ENCODE measurements around the gene NR2C2AP. TPM values are rescaled to one million over a fixed set of nuclear protein-coding genes. Genes with fewer than 3 reads are reported as not detected.

Gene NR2C2AP
- total RNA-seq, 1 donor from 2014 or later, result 8.3 TPM

- Mint-ChIP-seq H3K36me3 (ENCODE audit: low read depth) (peaks cover 10% of the 10 kb centered on the region), H3K27ac (ENCODE audit: unreplicated experiment) (no peak overlapping the region), H3K27me3 (ENCODE audit: low read depth) (no peaks in the 10 kb centered on the region), H3K4me1 (ENCODE audit: low read depth) (no peaks in the 10 kb centered on the region), H3K4me3 (ENCODE audit: unreplicated experiment) (no peak overlapping the region), H3K9me3 (ENCODE audit: low read depth) (no peaks in the 10 kb centered on the region)
- DNase-seq (ENCODE audit: low spot score), result no peak
- no peak for TF ChIP-seq CTCF (IDR thresholded peaks at IDR 0.05)
Observed at GRCh38 chr19:19152668-19153384, 50.4 kb downstream of the NR2C2AP start.

GRCh38 chr19:19151418-19151817, 51.8 kb downstream of the NR2C2AP start:
- TF ChIP-seq CTCF (IDR thresholded peaks at IDR 0.05), result no peak

More at GRCh38 chr19:19151418-19151817, 51.8 kb downstream of the NR2C2AP start:
- H3K4me1 Mint-ChIP-seq (ENCODE audit: low read depth), result no peaks in the 10 kb centered on the region
- H3K9me3 Mint-ChIP-seq (ENCODE audit: low read depth), result no peaks in the 10 kb centered on the region
- H3K36me3 Mint-ChIP-seq (ENCODE audit: low read depth), result peaks cover 6% of the 10 kb centered on the region
- DNase-seq (ENCODE audit: low spot score), result no peak
- no peak overlapping the region for H3K27ac Mint-ChIP-seq (ENCODE audit: unreplicated experiment)
- no peak overlapping the region for H3K4me3 Mint-ChIP-seq (ENCODE audit: unreplicated experiment)
- H3K27me3 Mint-ChIP-seq (ENCODE audit: low read depth), result no peaks in the 10 kb centered on the region

Other genes with a start within 250 kb of the NR2C2AP start
- 63.8 to 87.4 TPM (median 66.4 TPM) in 3 replicates for gene SUGP2, start 169.9 kb downstream of the NR2C2AP start, total RNA-seq
- 24.6 to 36.1 TPM (median 26.8 TPM) in 3 replicates for gene ARMC6, start 169.8 kb downstream of the NR2C2AP start, total RNA-seq
- gene SLC25A42, start 139.4 kb downstream of the NR2C2AP start, total RNA-seq, result 8.2 to 13.0 TPM (median 8.9 TPM) in 3 replicates
- gene TMEM161A, start 64.9 kb downstream of the NR2C2AP start, total RNA-seq, result 21.9 to 27.1 TPM (median 26.0 TPM) in 3 replicates
- gene MEF2B, start 33.2 kb downstream of the NR2C2AP start, total RNA-seq, result 1.2 to 1.4 TPM in 2 of 3 replicates, not detected in the other
- gene BORCS8, start 11.3 kb downstream of the NR2C2AP start, total RNA-seq, result 14.5 to 29.6 TPM (median 14.6 TPM) in 3 replicates
- gene RFXANK, start 11.2 kb downstream of the NR2C2AP start, total RNA-seq, result 64.8 to 68.9 TPM (median 66.5 TPM) in 3 replicates
- gene NCAN, start 8.5 kb upstream of the NR2C2AP start, total RNA-seq, result not detected in 3 replicates
- 2.7 to 5.9 TPM (median 3.7 TPM) in 3 replicates for gene TM6SF2, start 69.9 kb upstream of the NR2C2AP start, total RNA-seq
- 40.7 to 50.1 TPM (median 45.0 TPM) in 3 replicates for gene SUGP1, start 117.1 kb upstream of the NR2C2AP start, total RNA-seq
- gene MAU2, start 117.4 kb upstream of the NR2C2AP start, total RNA-seq, result 41.7 to 54.0 TPM (median 45.4 TPM) in 3 replicates
- gene GATAD2A, start 202.3 kb upstream of the NR2C2AP start, total RNA-seq, result 68.9 to 83.7 TPM (median 82.6 TPM) in 3 replicates